ENCODE data around the gene SPHK2.
A peak's percentile ranks its signal among the peaks of the same experiment; 100 is the strongest.
"Not testable (repeated sequence)": the region's sequence is repeated elsewhere in the genome, so short reads cannot be mapped to it uniquely, and the experiment has no call there.

SPHK2 gene

DNA sequence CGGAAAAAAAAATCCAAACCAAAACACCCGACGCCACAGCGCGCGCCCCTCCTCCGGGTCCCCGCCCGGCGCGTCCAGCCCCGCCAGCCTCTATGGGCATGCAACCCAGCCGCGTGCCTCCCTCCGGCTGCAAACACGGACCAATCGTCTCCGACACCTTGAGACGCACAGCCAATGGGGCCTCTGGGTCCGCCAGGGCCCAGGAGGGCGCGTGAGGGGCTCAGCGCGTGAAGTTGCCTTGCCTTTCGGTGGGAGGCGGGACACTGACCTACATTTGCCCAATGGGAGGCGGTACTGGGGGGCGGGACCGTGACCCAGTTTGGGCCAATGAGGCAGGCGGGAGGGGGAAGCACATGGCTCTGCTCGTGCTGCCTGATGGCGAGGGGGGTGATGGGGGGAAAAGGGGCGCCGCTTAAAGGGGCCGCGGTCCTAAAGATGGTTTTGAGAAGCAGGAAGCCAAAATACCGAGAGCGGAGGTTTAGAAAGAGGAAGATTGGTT, 18.2 kb downstream of the SPHK2 start:
- DNase-seq, result peak; percentile 99 to 100 (median 99)

DNA sequence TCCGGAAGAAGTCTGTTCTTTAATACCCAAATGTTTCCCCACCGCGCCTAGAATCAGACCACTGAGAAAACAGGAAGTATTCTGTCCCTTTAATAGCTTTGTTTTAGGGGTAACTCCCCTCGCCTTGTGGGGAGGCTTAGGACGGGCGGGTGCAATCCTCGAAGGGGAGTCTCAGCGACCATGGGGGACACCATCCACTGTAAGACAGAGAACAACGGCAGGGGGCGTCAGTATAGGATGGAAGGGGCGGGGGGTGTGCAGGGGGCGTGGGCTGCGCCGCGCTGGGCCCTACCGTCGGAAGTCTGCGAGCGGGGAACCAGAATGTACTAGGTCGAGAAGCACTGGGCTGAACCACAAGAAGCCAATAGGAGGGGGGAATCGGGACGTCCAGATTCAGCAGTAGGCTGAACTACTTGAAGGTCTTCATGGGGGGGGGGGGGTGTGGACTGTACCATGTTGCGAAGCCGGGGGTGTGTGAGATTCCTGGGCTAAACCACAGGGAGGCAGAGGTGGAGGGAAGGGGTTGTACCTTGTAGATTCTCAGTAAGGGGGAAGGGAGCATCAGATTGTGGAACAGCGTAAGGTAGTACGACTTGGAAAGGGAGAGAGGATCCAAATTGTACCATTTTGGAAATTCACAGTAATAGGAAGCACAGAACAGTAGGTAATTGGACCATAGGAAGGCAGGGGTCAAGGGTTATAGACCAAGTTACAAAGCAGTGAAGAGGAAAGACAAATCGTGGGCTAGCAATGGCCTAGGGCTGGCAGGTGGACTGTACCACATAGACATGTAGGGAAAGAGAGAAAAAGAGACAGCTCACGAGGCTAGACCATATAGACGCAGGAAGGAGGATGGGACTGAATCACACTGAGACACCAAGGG, 18.9 kb downstream of the SPHK2 start:
- DNase-seq, result peak; percentile 79 to 95 (median 83)

DNA sequence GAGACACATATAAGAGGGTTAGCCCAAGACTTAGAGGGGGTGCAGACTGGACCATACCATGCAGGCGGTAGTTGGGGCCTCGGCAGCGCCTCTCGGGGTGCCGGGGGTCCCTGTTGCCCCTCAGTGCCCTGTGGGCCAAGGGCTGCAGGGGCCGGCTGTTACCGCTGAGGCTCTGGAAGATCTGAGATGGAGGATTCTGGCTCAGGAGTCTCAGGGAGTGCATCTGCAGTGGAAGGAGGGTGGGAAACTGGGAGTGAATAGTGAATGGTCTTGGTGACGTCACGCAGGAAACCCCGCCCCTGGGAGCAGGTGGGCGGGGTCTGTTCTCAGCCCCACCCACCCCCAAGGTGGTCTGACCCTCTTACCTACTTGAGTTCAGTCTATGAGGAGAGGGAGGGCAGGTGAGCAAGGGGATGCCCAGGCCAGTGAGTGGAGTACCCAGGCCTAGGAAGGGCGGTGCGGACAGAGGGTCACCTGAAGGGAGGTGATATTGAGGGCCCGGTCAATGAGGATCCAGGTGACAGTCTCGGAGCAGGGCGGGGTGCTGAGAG, 19.6 kb downstream of the SPHK2 start:
- DNase-seq, result no peak

- no peak for DNase-seq
These were observed 20.4 kb downstream of the SPHK2 start for GRCh38 chr19:48639483-48640375.

- DNase-seq, result no peak
These were observed 22.5 kb downstream of the SPHK2 start for GRCh38 chr19:48641850-48642249.

DNA sequence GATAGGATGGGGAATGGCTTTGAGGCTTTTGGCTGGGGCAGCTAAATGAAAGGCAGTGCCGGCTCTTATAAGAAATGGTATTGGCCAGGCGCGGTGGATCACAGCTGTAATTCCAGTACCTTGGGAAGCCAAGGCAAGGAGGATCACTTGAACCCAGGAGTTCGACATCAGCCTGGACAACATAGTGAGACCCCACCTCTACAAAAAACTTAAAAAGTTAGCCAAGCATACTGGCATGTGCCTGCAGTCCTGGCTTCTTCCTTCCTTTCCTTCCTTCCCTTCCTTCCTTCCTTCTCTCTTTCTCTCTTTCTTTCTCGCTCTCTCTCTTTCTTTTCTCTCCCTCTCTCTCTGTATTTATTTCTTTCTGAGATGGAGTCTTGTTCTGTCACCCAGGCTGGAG, 23.6 kb downstream of the SPHK2 start:
- no peak for DNase-seq

DNA sequence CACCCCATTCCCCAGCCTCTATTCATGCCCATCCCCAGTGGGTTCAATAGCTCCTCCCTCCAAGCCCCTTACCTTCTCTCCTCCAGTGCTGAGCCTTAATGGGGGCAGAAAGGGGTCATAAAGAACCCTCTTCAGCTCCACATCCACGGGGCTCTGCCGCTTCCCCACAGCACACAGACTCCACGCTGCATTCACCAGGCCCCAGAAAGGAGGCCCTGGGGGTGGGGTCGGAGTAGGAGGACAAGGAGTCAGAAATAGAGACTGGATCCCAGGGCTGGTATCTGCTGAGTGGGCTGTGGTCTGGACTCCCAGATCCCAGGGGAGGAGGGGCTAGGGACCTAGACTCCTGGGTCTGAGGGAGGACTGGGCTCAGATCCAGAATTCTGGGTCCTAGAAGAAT, 25.0 kb downstream of the SPHK2 start:
- no peak for DNase-seq

GRCh38 chr19:48644839-48645619, 25.7 kb downstream of the SPHK2 start:
- DNase-seq, result peak; percentile 45 to 79 (median 64)

- no peak for DNase-seq
These were observed 26.3 kb downstream of the SPHK2 start for GRCh38 chr19:48645620-48646000.

GRCh38 chr19:48646001-48646721, 26.9 kb downstream of the SPHK2 start, which contains the start of gene CA11:
TSS of gene CA11 (minus strand) at chr19:48646187. CDS start at chr19:48645632, 555 bp downstream.
- DNase-seq, result peak; percentile 88 to 90 (median 90)

GRCh38 chr19:48646722-48647216, 27.5 kb downstream of the SPHK2 start:
- DNase-seq, result no peak

- no peak for DNase-seq
These were observed 28.8 kb downstream of the SPHK2 start for GRCh38 chr19:48648134-48648533.

- DNase-seq, result no peak
These were observed 31.8 kb downstream of the SPHK2 start for GRCh38 chr19:48650974-48651682.

DNA sequence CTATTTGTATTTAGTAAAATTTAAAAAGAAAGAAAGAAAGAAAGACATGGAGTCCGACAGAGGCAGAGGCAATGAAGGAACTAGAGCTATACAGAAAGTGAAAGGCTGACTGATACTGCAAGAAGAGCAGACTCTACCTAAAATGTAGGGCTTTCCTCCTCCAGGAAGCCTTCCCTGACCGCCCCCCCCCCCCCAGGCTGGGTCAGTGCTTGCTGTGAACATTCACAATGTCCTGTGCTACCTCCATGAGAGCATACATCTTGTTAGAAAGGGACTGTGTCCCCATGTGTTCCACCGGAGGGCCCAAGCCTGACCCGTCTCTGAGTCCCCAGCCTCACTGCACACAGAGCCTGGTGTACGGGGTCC, 32.4 kb downstream of the SPHK2 start:
- no peak for DNase-seq

- DNase-seq, result no peak
These were observed 35.2 kb downstream of the SPHK2 start for GRCh38 chr19:48654299-48655059.

DNA sequence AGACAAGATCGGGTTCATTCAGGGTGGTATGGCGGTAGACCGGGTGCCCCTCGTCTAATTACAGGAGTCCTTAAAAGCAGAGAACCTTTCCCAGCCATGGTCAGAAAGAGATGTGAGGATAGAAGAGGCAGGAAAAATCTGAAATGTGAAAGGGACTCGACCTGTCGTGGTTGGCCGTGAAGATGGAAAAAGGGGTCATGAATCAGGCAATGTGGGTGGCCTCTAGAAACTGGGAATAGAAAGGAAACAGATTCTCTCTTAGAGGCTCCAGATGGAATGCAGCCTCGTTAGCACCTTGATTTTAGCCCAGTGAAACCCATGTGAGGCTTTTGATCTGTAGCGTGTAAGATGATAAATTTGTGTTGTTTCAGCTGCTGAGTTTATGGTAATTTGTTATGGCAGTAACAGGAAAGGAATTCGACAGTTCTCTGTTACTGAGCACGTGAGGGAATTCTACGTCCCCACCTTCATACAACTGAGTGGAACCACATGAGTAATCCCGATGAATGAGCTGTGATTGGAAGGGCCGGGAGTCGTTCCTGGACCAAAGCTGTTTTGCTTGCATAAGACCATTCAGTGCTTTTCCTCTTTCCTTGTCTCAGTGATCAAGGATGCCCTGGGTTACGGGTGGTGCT, 37.7 kb downstream of the SPHK2 start:
- DNase-seq, result no peak

DNA sequence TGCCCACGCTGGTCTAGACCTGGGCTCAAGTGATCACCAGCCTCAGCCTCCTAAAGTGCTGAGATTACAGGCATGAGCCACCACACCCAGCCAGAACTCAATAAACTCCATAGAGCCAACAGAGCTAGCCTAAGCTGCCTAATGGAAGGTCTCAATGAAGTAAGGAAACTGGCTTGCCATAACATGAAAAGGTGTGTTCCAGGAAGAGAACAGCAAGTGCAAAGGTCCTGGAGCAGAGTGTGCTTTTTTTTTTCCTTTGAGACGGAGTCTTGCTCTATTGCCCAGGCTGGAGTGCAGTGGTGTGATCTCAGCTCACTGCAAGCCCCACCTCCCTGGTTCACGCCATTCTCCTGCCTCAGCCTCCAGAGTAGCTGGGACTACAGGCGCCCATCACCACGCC, 38.5 kb downstream of the SPHK2 start:
- DNase-seq, result not testable (repeated sequence)

- no peak for DNase-seq
These were observed 39.2 kb downstream of the SPHK2 start for GRCh38 chr19:48658483-48658882.

DNA sequence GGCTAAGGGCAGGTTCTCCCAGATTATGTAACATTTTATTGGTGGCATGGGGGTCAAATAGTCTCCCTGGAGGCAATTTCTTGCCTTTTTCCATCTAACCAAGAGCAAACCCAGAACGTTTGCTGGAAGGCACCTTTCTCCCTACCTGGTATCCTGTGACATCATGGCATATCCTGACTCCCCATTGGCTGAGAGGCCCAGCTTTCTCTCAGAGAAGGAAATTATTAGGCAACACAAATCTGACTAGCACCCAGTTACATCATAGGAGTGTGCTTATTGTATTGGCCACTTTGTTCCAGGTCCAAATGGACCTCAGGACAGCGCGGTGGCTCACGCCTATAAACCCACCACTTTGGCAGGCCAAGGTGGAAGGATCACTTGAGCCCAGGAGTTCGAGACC, 40.5 kb downstream of the SPHK2 start:
- DNase-seq, result no peak
